Jurkat, Clone E6-1 (cell line): ENCODE results near the gene TBX2.

Source experiments
- DNase-seq: peaks from one replicate; pipeline ENCODE4 v3.0.0-alpha.2; 2011; ENCODE audit warnings: low read depth, low spot score
- H3K4me3 ChIP-seq: 2 replicates; pipeline ENCODE4 v1.5.1; 2011; ENCODE audit warnings: mild to moderate bottlenecking, low read length, control low read depth, moderate library complexity

TBX2 gene

GRCh38 chr17:61368049-61368831, 31.4 kb upstream of the TBX2 start:
- H3K4me3 ChIP-seq, result no peak overlapping the region
- DNase-seq, result no peak

- no peak for DNase-seq
Measured at GRCh38 chr17:61368832-61369450, 30.7 kb upstream of the TBX2 start.

GRCh38 chr17:61369751-61370150, 29.9 kb upstream of the TBX2 start:
- DNase-seq, result no peak
- no peak overlapping the region for H3K4me3 ChIP-seq

More at GRCh38 chr17:61368832-61369450, 30.7 kb upstream of the TBX2 start:
- no peak overlapping the region for H3K4me3 ChIP-seq

- no peak overlapping the region for H3K4me3 ChIP-seq
- no peak for DNase-seq
Measured at GRCh38 chr17:61371179-61371578, 28.5 kb upstream of the TBX2 start.

GRCh38 chr17:61371606-61372005, 28.0 kb upstream of the TBX2 start:
- H3K4me3 ChIP-seq, result no peak overlapping the region
- no peak for DNase-seq

GRCh38 chr17:61372436-61372835, 27.2 kb upstream of the TBX2 start:
- H3K4me3 ChIP-seq, result no peak overlapping the region
- DNase-seq, result no peak

- no peak for DNase-seq
- H3K4me3 ChIP-seq, result no peak overlapping the region
Measured at GRCh38 chr17:61376931-61377838, 22.5 kb upstream of the TBX2 start.

- no peak for DNase-seq
Measured at GRCh38 chr17:61378658-61379456, 20.8 kb upstream of the TBX2 start.

GRCh38 chr17:61379457-61380216, 20.0 kb upstream of the TBX2 start:
- no peak for DNase-seq

More at GRCh38 chr17:61378658-61379456, 20.8 kb upstream of the TBX2 start:
- no peak overlapping the region for H3K4me3 ChIP-seq

GRCh38 chr17:61380217-61380835, 19.3 kb upstream of the TBX2 start:
- DNase-seq, result no peak
- H3K4me3 ChIP-seq, result no peak overlapping the region

More at GRCh38 chr17:61379457-61380216, 20.0 kb upstream of the TBX2 start:
- H3K4me3 ChIP-seq, result no peak overlapping the region

GRCh38 chr17:61380836-61381525, 18.7 kb upstream of the TBX2 start:
- no peak overlapping the region for H3K4me3 ChIP-seq
- DNase-seq, result no peak

- no peak for DNase-seq
- H3K4me3 ChIP-seq, result no peak overlapping the region
Measured at GRCh38 chr17:61381537-61381936, 18.1 kb upstream of the TBX2 start.

GRCh38 chr17:61382796-61383688, 16.6 kb upstream of the TBX2 start:
- no peak overlapping the region for H3K4me3 ChIP-seq
- DNase-seq, result no peak

- H3K4me3 ChIP-seq, result no peak overlapping the region
- DNase-seq, result no peak
Measured at GRCh38 chr17:61383689-61384201, 15.9 kb upstream of the TBX2 start.

GRCh38 chr17:61384354-61384691, 15.3 kb upstream of the TBX2 start:
- no peak overlapping the region for H3K4me3 ChIP-seq
- no peak for DNase-seq
